GM18868 (cell line): Measurements from ENCODE around the gene PNMA8B.

ENCODE experiments used
- ATAC-seq: cut with Tn5 transposase; IDR thresholded peaks from one replicate; pipeline ENCODE4 v1.9.1; 2021; ENCODE audit warnings: mild to moderate bottlenecking, moderate library complexity; ENCODE audit not compliant: unreplicated experiment

Gene PNMA8B

DNA sequence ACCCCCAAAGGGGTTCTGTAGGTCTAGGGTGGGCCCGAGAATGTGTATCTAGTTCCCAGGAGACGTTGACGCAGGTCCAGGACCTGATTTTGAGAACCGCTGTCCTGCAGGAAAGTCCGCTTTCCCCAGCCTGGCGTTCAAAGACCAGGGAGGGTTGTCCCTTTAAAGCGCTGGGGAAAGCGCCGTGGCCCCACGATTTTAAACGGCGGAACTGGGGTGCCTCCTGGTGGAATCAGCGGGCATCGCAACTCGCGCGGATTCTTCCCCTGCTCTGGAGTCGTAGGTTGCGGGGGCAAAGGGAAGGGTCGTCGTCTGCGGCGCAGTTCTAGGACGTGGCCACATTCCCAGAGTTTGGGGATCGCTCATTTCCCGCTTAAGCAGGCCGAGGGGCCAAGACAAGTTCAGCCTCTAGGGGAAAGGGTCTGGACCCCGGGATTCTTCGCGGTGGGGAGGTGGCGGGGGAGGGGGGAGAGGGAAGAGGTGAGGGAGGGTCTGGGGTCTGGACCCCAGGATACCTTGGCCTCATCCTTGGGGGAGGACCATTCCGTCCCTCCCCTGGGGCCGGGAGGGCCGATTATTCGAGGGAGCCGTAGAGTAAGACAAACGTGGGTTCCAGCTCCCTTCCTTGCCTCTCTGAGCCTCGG is 7.7 kb downstream of the PNMA8B start:
- no peak for ATAC-seq

DNA sequence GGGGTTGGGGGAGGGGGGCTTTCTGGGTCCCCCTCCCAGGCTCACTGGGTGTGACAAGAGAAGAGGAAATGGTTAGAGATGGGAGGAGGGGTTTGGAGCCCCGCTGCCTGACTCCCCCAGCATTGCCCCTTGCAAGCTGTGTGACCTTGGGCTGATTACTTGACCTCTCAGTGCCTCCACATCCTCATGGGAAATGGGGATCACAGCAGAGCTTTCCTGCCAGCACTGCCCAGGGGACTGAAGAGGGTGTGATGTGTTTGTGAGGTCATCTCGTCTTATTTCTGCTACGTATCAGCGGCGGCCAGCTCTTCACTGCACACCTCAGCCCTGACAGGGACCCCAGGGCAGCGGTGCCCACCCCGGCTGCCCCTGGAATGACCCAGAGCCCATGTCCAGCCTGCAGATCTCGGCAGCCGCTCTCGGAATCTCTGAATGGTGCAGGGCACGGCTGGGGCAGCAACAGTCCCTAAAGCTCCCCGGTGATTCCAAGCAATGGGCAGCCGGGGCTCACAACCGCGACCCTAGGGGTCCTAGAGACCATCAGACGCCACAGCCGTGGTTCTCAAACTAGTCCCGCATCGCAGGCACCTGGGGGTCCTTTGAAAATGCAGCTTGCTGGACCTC is 8.4 kb downstream of the PNMA8B start:
- no peak for ATAC-seq

DNA sequence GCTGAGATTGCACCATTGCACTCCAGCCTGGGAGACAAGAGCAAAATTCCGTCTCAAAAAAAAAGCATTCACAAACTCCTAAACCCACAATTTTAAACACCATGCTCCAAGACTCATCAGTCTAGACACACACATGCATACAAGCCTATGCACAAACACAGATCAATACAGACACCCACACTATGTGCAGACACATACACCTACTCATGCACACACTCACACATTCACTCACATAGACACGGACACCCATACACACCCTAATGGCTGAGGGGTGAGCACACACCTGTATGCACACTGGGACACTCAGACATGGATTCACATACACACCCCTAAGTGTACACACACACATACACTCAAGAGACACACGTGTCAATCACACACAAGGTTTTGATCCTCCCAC is 9.3 kb downstream of the PNMA8B start:
- ATAC-seq = no peak

DNA sequence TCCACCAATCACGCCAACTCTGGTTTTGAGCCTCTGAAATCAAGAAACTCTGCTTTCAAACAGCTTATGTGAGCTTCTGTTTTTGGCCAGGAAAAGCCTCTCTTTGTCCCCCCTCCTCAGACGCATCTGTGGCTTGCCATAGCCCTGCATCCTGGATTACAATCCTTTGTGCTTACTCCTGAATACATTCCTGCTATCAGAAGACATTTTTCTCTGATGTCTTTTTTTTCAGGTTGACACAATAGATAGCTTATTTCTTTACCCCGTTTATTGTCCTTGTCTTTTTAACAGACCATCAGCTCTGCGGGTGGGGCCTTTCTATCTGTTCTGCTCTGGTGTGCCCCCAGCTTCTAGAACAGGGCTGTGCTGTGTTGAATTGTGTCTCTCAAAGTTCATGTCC is 11.0 kb downstream of the PNMA8B start:
- no peak for ATAC-seq

DNA sequence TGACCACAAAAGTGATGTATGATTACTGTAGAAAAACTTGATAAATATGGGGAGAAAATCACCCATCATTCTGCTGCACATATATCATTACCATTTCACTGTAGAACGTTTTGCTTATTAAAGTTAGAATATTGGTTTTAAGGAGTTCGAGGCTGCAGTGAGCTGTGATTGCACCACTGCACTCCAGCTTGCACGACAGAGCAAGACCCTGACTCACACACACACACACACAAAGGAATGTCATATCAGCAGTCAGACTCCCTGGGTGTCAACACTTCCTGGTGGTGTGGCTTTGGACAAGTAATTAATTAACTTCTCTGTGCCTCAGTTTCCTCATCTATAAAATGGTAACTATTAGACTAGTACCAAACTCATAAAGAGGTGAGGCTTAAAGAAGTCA is 13.0 kb downstream of the PNMA8B start:
- no peak for ATAC-seq

DNA sequence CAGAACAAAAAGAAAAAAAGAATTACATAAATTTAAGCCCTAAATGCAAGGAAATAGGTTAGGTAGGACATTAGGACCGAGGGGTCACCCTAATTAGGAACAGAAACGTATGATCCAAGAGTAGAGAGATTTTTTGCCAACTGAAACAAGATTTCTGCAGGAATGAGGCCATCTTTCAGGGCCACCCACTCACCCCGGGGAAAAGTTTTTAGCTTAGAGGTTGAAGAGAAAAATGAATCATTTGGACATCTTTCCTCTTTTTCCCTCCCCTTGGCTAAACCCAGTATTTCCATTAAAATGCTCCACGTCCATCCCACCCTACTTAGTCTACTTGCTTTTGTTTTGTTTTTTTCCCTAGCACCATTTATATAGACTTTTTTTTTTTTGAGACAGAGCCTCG is 13.7 kb downstream of the PNMA8B start:
- no peak for ATAC-seq

DNA sequence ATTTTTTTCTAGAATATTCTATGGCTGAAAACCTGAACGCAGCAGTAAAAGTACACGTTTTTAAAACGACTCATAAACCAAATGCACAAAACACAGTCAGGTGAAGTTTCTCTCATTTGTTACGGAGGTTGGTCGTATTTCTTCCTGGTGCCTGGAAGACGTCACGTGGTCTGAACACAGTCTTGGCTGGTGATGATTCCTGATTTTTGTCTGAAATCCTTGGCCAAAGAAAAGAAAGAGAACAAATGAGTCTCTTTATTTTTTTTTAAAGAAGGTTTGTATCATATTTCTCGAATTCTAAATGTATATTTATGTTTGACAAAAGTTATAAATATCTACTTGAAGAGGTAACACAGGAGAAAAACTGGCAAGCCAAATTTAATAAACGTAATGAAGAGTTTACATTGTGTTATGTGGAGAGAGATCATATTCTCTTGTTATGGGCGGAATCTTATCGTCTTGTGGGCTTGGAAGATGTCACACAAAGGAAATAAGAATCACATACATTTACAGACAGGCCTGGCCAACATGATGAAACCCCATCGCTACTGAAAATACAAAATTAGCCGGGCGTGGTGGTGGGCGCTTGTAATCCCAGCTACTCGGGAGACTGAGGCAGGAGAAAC is 14.3 kb downstream of the PNMA8B start:
- no peak for ATAC-seq

DNA sequence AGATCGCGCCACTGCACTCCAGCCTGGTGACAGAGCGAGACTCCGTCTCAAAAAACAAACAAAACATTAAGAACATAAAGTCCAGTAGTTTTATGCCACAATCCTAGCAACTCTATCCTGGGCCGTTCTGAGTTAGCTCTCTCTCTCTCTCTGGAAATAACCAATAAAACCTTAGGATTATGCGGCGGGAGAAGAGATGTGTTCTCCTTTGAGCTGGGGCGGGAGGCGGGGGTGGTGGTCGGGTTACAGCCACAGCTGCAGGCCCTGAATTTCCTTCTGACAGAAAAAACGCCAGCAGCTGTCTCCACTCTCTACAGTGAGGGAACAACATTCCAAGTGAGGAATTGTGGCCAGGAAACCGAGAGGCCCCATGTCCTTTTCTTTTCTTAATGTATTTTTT is 15.3 kb downstream of the PNMA8B start:
- ATAC-seq = no peak

DNA sequence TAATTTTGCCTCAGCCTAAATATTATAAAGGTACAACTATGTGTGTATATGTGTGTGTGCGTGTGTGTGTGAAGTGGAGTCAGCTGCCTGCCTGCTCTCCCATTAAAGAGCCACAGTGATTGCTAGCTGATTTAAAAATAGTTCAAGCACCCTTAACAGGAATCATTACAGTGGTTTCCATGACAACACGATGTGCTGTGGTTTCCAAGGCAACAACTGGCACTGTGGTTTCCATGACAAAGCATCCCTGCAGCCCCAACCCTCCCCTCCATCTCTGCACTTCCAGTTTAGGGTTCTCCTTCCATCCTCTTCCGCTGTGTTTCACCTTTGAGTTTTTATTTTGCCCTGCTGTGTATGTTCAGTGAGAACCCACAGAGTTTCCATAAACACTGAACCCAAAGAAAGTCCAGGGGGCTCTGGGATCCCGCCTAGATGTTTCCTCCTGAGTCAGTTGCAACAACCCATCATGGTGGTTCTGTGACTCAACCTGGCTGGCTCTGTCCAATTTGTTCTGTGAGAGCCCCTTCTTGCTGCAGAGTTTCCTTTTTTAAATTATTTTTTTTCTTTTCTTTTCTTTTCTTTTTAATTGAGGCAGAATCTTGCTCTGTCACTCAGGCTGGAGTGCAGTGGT is 17.2 kb downstream of the PNMA8B start:
- no peak for ATAC-seq

DNA sequence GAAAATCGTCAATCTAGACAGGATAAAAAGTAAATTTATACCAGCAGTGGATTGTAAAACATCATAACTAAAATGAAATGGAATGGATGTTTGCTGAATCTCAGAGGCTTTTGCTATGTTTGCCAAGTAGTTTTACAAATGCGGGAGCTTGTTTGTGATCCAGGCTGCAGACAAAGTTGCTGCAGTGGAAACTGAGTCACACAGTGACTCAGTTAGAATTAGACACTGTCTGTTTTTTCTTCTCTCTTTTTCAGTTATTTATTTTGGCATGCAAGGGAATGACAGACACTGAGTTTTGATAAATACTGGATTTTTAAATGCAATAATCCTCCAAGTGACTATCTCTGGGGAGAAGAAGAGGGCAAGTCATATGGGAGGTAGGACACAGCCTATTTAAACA is 19.7 kb downstream of the PNMA8B start:
- ATAC-seq = no peak

DNA sequence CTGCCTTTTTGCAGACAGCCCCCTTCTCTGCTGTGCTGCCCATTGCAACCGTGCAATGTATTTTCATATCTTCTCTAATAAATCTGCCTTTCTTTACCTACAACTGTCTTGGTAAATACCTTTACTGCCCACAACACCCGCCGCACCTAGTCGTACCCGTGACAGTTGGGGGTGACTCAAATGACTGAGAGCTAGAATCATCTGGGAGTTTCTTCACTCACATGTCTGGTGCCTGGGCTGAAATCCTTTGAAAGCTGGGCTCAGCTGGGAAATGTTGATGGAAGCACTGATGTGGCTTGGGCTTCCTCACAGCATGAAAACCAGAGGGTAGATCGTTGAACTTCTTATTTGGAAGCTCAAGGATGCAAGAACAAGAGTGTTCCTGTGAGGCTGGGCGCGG is 21.5 kb downstream of the PNMA8B start:
- no peak for ATAC-seq

DNA sequence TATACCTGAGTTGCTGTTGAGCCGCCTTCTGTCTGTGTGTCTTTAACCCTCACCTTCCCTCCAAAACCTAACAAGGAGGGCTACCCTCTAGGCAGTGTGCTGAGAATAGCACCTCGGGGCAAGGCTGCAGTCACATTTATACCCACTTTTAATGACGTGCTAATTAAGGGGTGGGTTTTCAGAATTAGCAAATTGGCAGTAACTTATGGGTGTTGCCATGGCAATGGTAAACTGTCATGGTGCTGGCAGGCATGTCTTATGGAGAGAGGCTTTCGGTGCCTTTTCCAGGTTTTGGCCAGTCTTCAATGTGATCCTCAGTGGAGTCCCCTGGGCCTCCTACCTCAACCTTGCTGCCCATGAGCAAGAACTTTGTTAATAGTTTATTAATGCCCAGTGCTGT is 23.1 kb downstream of the PNMA8B start:
- ATAC-seq = no peak

DNA sequence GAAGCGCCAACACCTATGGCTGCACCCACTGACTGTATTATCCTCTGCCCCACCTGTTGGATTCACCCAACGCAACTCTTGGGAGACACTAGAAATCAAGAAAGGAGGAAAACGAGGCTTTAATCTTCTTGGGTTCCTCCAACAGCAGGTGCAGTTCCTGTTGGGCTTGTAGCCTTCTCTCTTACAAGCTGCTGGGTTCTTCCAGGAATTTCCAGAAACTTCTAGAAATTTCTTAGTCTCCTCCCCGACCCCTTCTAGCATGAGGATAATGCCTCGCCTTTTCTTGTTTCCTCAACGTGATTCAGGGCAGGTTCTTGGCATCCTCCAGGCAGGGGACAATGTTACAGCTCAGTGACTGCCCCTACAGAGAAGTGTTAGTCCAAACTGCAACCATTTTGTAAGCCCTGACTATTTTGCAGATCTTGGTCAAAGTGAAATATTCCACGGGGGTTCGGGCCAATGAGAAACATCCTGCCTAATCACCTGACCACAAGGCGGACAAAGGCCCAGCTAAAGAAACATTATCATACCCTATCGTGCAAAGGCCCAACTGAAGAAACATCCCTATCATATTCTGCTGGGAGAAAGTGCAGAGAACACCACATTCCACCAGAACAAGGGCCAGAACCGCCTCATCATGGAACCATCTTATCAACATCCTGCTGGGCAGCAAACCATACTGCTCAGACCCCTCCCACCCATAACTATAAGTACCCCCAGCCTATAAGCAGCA is 23.7 kb downstream of the PNMA8B start:
- ATAC-seq = no peak

DNA sequence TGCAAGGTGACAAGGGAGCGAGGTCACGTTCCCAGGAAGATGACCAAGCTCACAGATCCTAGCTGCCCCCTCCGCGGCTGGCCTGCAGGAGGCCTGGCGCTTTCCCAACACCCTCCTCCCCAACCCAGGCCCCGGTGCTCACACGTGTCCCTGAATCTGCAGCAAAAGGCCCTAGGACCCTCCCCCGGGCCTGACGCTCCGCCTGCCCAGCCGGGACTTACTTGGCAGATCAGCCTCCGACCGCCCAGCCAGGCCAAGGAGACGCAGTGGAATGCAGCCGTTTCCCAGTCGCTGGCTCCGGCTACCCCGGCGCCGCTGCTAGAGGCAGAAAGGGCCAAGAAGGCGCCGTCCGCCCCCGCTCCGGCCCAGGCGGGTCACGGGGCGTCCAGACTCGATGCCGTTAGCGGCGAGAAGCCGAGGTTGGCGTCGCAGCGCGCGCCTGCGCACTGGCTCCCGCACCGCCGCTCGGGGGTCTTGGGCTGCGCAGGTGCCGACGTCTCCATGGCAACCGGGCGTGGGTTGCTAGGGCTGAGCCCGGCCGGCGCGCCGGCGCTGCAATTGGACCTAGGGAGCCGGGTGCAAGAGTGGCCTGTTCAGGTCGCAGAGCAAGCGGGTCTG is 24.4 kb downstream of the PNMA8B start, which contains the start of gene PNMA8A:
Gene PNMA8A (minus strand): TSS at position 448 of the 618 bp plus-strand sequence. CDS start 528 bp downstream, outside the sequence.
- no peak for ATAC-seq

DNA sequence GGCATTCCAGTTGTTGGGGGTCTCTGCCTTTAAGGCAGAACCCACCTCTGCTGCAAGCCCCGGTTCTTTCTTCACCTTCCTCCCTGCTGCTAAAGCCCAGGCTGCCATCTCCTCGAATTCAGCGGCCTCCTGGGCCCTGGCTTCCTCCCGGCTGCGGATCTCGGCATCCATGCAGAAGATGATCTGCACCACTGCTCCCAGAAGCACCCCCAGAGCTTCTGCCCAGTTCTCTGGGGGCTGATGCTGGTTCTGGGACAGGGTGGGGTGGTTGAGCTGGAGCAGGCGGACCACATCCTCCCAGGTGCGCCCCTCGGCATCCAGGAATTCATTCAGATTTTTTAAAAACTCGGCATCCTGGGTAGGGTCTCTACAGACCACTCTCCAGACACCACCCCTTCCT is 25.3 kb downstream of the PNMA8B start:
- ATAC-seq = no peak

DNA sequence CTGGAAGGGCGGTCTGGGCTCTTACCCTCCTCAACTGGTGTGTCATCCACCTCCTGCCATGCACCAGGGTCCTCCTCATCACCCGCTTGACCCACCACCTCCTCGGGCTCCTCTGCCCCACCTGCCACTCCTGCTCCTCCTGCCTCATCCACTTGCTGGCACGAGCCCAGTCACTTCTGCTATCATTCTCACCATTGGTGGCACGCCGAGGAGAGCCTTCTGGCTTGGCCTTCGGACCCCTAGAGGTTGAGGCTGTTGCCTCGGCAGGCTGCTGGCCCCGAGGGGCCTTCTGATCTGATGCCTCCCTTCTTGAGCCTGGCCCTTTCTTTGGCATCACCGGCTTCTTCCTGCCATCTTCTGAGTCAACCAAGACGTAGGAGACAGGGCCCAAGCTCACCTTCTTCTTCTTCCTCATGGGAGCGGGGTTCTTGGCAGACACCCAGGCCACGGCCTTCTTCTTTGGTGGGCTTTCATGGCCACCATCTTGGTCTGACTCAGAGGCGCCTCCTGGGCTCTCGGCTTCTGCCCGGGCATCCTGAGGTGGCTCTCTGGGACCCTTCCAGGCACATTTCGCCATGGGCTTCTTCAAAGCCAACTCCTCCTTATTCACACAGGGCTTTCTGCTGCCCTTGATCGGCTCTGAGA is 26.0 kb downstream of the PNMA8B start:
- ATAC-seq = no peak

DNA sequence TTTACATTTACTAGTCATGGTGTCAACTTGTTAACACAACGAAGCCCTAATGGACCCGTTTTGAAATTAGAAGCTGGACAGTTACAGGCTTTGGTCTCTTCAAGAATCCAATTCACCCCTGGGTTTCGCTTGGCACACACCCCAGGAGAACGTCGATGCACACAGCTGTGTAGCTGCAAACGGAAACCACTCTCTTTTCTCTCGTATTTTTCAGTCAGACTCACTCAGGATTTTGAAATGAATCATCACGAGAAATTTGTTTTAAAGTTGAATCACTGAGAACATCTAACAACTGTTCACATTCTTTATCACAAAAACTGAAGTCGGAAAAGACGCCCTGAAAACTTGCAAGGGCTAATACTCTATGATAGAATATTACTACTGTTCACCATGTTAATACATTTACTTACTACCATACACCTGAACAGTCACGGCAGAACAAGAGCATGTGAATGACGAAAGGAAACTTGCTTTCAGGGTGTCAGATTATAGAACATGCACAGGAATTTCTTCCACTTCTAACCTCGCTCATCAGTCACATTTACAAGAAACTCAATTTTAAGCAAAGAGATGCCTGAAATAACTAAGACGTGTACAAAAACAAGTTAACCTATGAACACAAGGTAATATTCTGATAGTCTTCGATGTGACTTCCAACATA is 29.0 kb downstream of the PNMA8B start:
- peak; percentile 54 for ATAC-seq

DNA sequence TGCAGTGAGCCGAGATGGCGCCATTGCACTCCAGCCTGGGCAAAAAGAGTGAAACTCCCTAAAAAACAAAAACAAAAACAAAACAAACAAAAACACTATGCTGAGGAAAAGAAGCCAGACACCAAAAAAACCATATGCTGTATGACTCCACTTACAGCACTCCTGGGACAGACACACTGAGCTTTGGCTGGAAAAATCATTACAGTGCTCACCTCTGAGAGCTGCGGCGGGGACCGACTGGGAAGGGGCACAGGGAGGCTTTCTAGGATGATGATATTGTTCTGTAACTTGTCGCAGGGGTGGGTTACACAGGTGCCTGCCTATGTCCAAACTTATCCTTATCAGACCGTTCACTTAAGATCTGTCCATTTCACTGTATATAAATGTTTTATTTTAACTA is 32.2 kb downstream of the PNMA8B start:
- no peak for ATAC-seq

DNA sequence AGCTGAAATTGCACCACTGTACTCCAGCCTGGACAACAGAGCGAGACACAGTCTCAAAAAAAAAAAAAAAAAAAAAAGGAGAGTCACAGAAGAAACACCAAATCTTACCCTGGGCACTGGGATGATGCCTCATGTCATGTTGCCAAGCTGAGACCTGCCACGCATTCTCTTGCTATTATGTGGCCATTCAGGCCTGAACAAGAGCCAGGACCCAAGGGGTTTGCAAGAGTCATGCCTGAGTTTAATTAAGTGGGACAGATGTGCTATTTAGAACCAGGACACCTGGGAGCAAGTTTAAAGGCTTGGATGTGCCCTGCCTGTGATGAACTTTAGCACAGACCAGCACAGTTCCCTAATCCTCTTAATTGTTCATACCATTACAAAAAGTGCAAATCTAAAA is 34.1 kb downstream of the PNMA8B start:
- no peak for ATAC-seq

DNA sequence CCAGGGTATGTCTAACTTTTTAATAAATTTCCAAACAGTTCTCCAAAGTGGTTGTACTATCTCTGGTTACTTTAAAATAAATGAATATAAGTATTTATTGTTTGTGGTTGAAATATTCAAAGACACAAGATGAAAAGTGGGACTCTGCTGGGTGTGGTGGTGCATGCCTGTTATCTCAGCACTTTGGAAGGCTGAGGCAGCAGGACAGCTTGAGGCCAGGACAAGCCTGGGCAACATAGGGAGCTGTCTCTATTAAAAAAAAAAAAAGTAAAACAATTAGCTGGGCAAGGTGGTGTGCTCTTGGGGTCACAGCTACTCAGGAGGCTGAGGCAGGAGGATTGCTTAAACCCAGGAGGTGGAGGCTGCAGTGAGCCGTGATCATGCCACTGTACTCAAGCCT is 34.7 kb downstream of the PNMA8B start:
- ATAC-seq = no peak
